ENCODE results near the gene FAM117B.

The FAM117B gene

DNA sequence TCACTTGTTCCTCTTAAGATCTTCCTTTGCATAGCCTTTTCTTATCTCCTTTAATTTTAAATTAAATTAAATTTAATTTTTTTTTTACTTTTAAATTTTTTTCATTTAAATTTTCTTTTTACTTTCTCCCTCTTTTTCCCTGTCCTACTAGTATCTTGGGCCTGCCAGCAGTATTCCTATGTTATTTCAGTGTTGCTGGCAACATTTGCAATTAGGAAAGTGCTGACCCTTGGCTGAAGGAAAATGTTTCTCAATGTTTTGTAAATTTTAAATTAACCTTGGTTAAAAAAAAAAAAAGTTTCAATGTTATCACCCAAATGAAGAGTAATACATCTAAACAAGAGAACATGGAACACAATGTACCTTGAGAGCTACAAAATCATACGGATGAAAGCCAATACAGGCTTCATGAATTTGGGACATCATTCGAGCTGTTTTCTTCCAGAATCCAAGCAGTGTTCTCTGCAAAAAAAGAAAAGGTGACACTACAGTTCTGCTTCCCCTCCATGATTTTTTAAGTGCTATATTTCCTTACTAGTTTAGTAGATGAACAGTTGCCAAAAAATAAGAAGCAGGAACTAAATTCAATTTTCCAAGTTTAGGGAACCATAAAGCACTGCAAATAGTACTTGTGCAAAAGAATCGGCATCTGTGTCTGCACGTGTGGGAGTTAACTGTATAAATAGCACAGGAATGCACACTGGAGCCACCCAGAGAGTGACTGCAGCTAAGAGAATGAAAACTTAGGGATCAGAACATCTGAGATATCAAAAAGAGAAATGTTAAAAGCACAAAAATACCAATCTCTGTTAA lies 181.0 kb downstream of the FAM117B start:
- no peak for DNase-seq (ENCODE audit: low read depth)

DNA sequence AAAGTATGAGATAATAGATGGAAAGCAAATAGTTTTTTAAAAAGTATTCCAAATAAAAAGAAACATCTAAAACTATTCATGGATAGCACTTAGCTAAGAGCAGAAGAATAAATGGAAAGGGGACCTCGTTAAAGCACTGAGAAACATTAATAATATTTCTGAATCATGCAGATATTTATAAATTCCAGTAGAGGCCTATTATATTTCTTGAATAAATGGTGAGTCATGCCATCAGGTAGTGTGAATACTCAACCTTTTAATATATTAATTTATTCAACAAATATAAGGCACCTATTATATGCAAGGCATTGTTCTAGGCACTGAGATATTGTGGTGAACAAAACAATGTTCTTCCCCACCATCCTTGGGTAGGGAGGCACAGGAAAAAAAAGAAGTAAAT lies 183.0 kb downstream of the FAM117B start:
- no peak for DNase-seq (ENCODE audit: low read depth)

DNA sequence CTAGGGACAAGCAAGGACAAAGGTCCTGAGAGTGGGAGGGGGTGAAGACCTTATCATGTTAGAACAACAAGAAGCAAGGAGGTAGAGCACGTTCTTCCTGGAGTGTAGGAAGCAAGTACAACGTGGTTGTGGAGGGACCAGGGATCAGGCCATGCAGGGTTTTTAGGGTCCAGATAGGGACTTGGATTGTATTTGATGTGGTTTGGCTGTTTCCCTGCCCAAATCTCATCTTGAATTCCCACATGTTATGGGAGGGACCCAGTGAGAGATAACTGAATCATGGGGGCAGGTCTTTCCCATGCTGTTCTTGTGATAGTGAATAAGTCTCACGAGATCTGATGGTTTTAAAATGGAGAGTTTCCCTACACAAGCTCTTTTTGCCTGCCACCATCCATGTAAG lies 183.6 kb downstream of the FAM117B start:
- DNase-seq (ENCODE audit: low read depth), result no peak

All from activated T-helper 1 cell treated with Interleukin-2 at 50 U/mL for 16 hours (primary cell).